Neuronal stem cell (in vitro differentiated cells): Measurements from ENCODE around the gene PPIE.

Experiments used
- DNase-seq: peaks from one replicate; pipeline ENCODE4 v3.0.0-alpha.2; 2013; ENCODE audit warnings: low spot score
- H2AFZ ChIP-seq: one replicate; pipeline ENCODE4 v1.6.1; 2013; ENCODE audit warnings: mild to moderate bottlenecking, low read length, inconsistent platforms
- H2AK5ac ChIP-seq: 2 replicates; pipeline ENCODE4 v1.6.1; 2013; ENCODE audit warnings: low read depth, mild to moderate bottlenecking, inconsistent platforms, low read length, moderate library complexity, mixed read lengths
- H2BK120ac ChIP-seq: 2 replicates; pipeline ENCODE4 v1.6.1; 2013; ENCODE audit warnings: low read depth, mild to moderate bottlenecking, inconsistent platforms, low read length, moderate library complexity, mixed read lengths
- H2BK12ac ChIP-seq: one replicate; pipeline ENCODE4 v1.6.1; 2013; ENCODE audit warnings: low read length, inconsistent platforms
- H2BK15ac ChIP-seq: 2 replicates; pipeline ENCODE4 v1.6.1; 2013; ENCODE audit warnings: mild to moderate bottlenecking, low read length, inconsistent platforms, mixed read lengths
- H2BK5ac ChIP-seq: one replicate; pipeline ENCODE4 v1.6.1; 2013; ENCODE audit warnings: inconsistent platforms, mild to moderate bottlenecking, low read length, moderate library complexity
- H3K14ac ChIP-seq: one replicate; pipeline ENCODE4 v1.6.1; 2013; ENCODE audit warnings: low read length, inconsistent platforms
- H3K18ac ChIP-seq: 2 replicates; pipeline ENCODE4 v1.6.1; 2013; ENCODE audit warnings: low read length, inconsistent platforms
- H3K23ac ChIP-seq: 2 replicates; pipeline ENCODE4 v1.6.1; 2013; ENCODE audit warnings: low read depth, mild to moderate bottlenecking, mixed read lengths, low read length, inconsistent platforms; ENCODE audit not compliant: poor library complexity
- H3K27ac ChIP-seq: replicated peaks from 3 replicates; pipeline ENCODE4 v1.5.1; 2013; ENCODE audit warnings: low read length, inconsistent platforms
- H3K27me3 ChIP-seq, 3 experiments: 2 replicates each; pipeline ENCODE4 v1.6.1; 2013; ENCODE audit warnings: low read length in 3 of 3, mild to moderate bottlenecking in 2 of 3, inconsistent platforms in 1 of 3, low read depth in 1 of 3, mixed read lengths in 1 of 3, moderate library complexity in 1 of 3; ENCODE audit not compliant: control insufficient read depth in 3 of 3, insufficient read depth in 3 of 3
- H3K36me3 ChIP-seq, 2 donors: replicated peaks in 1 of 2; 2 replicates each; pipeline ENCODE4 v1.6.1; 2013; ENCODE audit warnings: low read length in 2 of 2; ENCODE audit not compliant: control insufficient read depth in 2 of 2, insufficient read depth in 2 of 2
- H3K4ac ChIP-seq: 2 replicates; pipeline ENCODE4 v1.6.1; 2013; ENCODE audit warnings: inconsistent platforms, mild to moderate bottlenecking, low read length, moderate library complexity
- H3K4me1 ChIP-seq, 2 donors: 1 replicate in 1 of 2; 2 replicates in 1 of 2; pipeline ENCODE4 v1.6.1; 2013; ENCODE audit warnings: low read length in 2 of 2, low read depth in 1 of 2; ENCODE audit not compliant: control insufficient read depth in 2 of 2, insufficient read depth in 1 of 2
- H3K4me2 ChIP-seq: one replicate; pipeline ENCODE4 v1.6.1; 2013; ENCODE audit warnings: mild to moderate bottlenecking, low read length, inconsistent platforms; ENCODE audit not compliant: insufficient read depth, poor library complexity, severe bottlenecking
- H3K4me3 ChIP-seq, 2 donors: 2 replicates each; pipeline ENCODE4 v1.5.1; 2013; ENCODE audit warnings: low read length in 2 of 2, mild to moderate bottlenecking in 2 of 2, inconsistent platforms in 1 of 2, moderate library complexity in 1 of 2
- H3K79me1 ChIP-seq: one replicate; pipeline ENCODE4 v1.6.1; 2013; ENCODE audit warnings: low read depth, mild to moderate bottlenecking, inconsistent platforms, low read length, moderate library complexity
- H3K9ac ChIP-seq: one replicate; pipeline ENCODE4 v1.6.1; 2013; ENCODE audit warnings: mild to moderate bottlenecking, low read depth, low read length, inconsistent platforms; ENCODE audit not compliant: poor library complexity
- H3K9me3 ChIP-seq, 2 donors: replicated peaks in 1 of 2; 2 replicates each; pipeline versions ENCODE3 to v1.6.1; 2013; ENCODE audit warnings: low read length in 2 of 2, mild to moderate bottlenecking in 2 of 2, inconsistent platforms in 1 of 2, low read depth in 1 of 2, mixed read lengths in 1 of 2, moderate library complexity in 1 of 2; ENCODE audit not compliant: control insufficient read depth in 2 of 2, insufficient read depth in 1 of 2
- H4K8ac ChIP-seq: one replicate; pipeline ENCODE4 v1.6.1; 2013; ENCODE audit warnings: low read depth, mild to moderate bottlenecking, inconsistent platforms, low read length, moderate library complexity
- H4K91ac ChIP-seq: one replicate; pipeline ENCODE4 v1.6.1; 2013; ENCODE audit warnings: low read length, low read depth, mild to moderate bottlenecking, inconsistent platforms; ENCODE audit not compliant: poor library complexity
- WGBS, 2 donors: extraction: QIAGEN DNeasy Blood & Tissue Kit; methylation state at CpG; one replicate each; pipeline ENCODE4 v1.1.7; 2013; ENCODE audit warnings: missing lambda C conversion rate in 2 of 2, mixed read lengths in 1 of 2; ENCODE audit not compliant: insufficient read length in 2 of 2, insufficient replicate concordance in 1 of 2; ENCODE audit errors: extremely low coverage in 2 of 2; 5-methylcytosine and 5-hydroxymethylcytosine counted together

The PPIE gene

DNA sequence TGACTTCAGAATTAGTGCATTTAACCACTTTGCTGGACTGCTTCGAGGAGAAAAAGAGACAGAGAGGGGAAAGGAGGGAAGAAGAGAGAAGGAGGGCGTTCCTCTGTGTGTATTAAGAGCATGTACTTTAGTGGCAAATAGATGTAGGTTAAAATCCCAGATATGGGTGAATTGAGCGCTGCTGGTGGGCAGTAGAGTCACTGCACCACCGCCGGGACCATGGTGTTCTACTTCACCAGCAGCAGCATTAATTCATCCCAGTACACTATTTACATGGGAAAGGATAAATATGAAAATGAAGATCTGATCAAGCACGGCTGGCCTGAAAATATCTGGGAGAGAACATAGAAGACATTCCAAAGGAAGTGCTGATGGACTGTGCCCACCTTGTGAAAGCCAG, 20.9 kb upstream of the PPIE start:
- no peak overlapping the region for H2BK12ac ChIP-seq
- H4K91ac ChIP-seq: no peak overlapping the region
- H2AFZ ChIP-seq: no peak overlapping the region
- H2BK120ac ChIP-seq: no peak overlapping the region
- H3K23ac ChIP-seq: no peak overlapping the region
- H3K4ac ChIP-seq: no peak overlapping the region
- H2BK5ac ChIP-seq: no peak overlapping the region
- H3K79me1 ChIP-seq: no peaks in the 10 kb centered on the region
- no peak overlapping the region for H3K14ac ChIP-seq
- no peak overlapping the region for H3K4me3 ChIP-seq
- no peak for DNase-seq
- no peak overlapping the region for H3K27ac ChIP-seq
- H2BK15ac ChIP-seq: no peak overlapping the region
- H3K9ac ChIP-seq: no peak overlapping the region
- H2AK5ac ChIP-seq: no peak overlapping the region
- peaks cover 4 to 47% (median 27%) of the 10 kb centered on the region in 3 experiments for H3K27me3 ChIP-seq
- H3K36me3 ChIP-seq: no peaks in the 10 kb centered on the region
- no peak overlapping the region for H3K4me2 ChIP-seq
- H3K9me3 ChIP-seq: no peaks in the 10 kb centered on the region
- no peak overlapping the region for H4K8ac ChIP-seq
- no CpG with 5 or more reads among the region's 6 CpGs for WGBS, 2 donors
- no peak overlapping the region for H3K18ac ChIP-seq
- peaks cover 0 to 2% of the 10 kb centered on the region in 2 donors for H3K4me1 ChIP-seq

DNA sequence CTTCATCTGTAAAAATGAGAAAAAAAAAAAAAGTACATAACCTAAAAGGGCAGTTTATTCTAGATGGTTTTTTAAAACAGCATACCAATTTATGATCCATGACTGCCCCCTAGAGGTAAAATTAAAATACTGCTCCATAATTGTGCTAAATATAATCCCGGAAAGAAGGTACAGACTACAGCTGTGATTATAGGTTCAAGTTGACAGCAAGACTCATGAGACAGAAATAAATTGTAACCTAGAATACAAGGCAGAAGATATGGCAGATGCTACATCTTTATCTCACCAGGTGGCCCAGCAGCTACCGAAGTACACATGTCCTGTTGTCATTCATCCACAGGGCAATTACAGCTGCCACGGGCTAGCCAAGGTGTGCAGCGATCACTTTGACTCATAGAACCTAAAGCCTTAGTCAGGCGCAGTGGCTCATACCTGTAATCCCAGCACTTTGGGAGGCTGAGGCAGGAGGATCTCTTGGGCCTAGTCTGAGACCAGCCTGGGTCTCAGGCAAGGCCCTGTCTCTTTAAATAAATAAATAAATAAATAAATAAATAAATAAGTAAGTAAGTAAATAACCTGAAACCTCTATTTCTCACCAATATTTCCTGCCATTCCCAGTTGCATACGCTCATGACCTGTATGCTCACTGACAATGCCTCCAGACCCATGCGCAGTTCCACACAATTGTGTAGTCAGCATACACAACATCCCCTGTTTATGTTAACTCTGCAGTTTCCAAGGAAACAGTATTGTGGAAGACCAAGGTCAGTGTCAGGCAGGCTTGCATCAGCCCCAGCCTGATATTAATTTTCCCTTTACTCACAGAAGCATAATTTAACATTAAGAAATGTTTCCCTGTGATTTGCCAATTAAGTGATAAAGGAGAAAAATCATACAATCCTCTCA, 18.3 kb upstream of the PPIE start:
- no peak overlapping the region for H3K4me2 ChIP-seq
- no peak for DNase-seq
- H2BK5ac ChIP-seq: no peak overlapping the region
- H3K14ac ChIP-seq: no peak overlapping the region
- no peak overlapping the region for H2BK12ac ChIP-seq
- peaks cover 0 to 2% of the 10 kb centered on the region in 2 donors for H3K4me1 ChIP-seq
- no peak overlapping the region for H3K4me3 ChIP-seq
- H3K36me3 ChIP-seq: no peaks in the 10 kb centered on the region
- no peaks in the 10 kb centered on the region for H3K79me1 ChIP-seq
- H4K91ac ChIP-seq: no peak overlapping the region
- H3K23ac ChIP-seq: no peak overlapping the region
- no peak overlapping the region for H2AK5ac ChIP-seq
- no peak overlapping the region for H3K18ac ChIP-seq
- no peak overlapping the region for H3K9ac ChIP-seq
- no peaks in the 10 kb centered on the region for H3K9me3 ChIP-seq
- no peak overlapping the region for H3K27ac ChIP-seq
- WGBS, 2 donors: no CpG with 5 or more reads among the region's 7 CpGs
- no peak overlapping the region for H4K8ac ChIP-seq
- H2BK15ac ChIP-seq: no peak overlapping the region
- H3K4ac ChIP-seq: no peak overlapping the region
- no peak overlapping the region for H2BK120ac ChIP-seq
- peaks cover 4 to 60% (median 23%) of the 10 kb centered on the region in 3 experiments for H3K27me3 ChIP-seq
- no peak overlapping the region for H2AFZ ChIP-seq

DNA sequence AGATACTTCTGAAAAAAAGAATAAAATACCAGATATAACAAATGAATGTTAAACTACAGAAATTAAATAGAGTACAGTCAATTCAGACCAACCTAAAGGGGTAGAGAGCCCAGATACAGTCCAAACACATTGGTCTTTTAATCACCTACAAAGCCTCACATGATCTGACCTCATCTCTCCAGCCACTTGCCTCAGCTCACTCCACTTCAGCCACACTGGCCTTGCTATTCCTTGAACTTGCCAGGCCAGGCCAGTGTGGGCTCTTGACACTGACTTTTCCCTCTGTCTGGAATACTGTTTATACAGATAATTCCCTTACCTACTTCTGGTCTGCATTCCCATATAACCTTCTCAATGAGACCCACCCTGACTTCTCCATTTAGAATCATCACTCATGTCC, 17.0 kb upstream of the PPIE start:
- Histone ChIP-seq H4K8ac (no peak overlapping the region), H3K27ac (no peak overlapping the region), H3K4me1 (peaks cover 0 to 2% of the 10 kb centered on the region in 2 donors), H2AFZ (no peak overlapping the region), H2BK5ac (no peak overlapping the region), H4K91ac (no peak overlapping the region), H3K4me3 (no peak overlapping the region), H3K14ac (no peak overlapping the region), H2BK12ac (no peak overlapping the region), H3K4me2 (no peak overlapping the region), H3K79me1 (no peaks in the 10 kb centered on the region), H3K9ac (no peak overlapping the region), H3K27me3 (peaks cover 4 to 66% (median 21%) of the 10 kb centered on the region in 3 experiments), H2BK15ac (no peak overlapping the region), H3K4ac (no peak overlapping the region), H3K18ac (no peak overlapping the region), H3K23ac (no peak overlapping the region), H3K9me3 (no peaks in the 10 kb centered on the region), H3K36me3 (no peaks in the 10 kb centered on the region), H2AK5ac (no peak overlapping the region), H2BK120ac (no peak overlapping the region)
- DNase-seq: no peak

DNA sequence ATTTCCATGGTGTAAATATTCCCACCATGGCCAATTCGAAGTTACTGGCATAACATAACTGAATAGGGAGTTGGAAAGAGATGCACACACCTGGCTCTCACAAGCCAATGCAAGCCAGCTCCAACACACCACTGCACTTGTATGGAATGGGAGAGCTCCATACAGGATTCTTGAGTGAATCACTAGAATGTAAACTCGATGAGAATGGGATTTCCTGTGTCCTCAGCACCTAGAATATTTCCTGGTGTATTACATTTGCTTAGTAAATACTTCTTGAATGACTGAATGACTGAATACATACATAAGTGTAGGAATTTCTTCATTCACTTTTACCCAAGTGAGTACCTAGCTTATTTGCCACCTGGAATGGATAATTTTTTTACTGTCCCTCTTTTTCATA, 16.2 kb upstream of the PPIE start:
- H3K23ac ChIP-seq: no peak overlapping the region
- H3K9ac ChIP-seq: no peak overlapping the region
- no peak overlapping the region for H2BK12ac ChIP-seq
- H2BK5ac ChIP-seq: no peak overlapping the region
- H4K8ac ChIP-seq: no peak overlapping the region
- no peak overlapping the region for H3K14ac ChIP-seq
- no peaks in the 10 kb centered on the region for H3K79me1 ChIP-seq
- H3K27me3 ChIP-seq: peaks cover 4 to 66% (median 18%) of the 10 kb centered on the region in 3 experiments
- H2BK120ac ChIP-seq: no peak overlapping the region
- no peaks in the 10 kb centered on the region for H3K36me3 ChIP-seq
- no peak for DNase-seq
- no peak overlapping the region for H3K4ac ChIP-seq
- WGBS, 2 donors: no CpG with 5 or more reads among the region's 2 CpGs
- no peak overlapping the region for H3K27ac ChIP-seq
- H3K4me3 ChIP-seq: no peak overlapping the region
- no peak overlapping the region for H3K18ac ChIP-seq
- H4K91ac ChIP-seq: no peak overlapping the region
- no peak overlapping the region for H2BK15ac ChIP-seq
- H3K9me3 ChIP-seq: no peaks in the 10 kb centered on the region
- H2AK5ac ChIP-seq: no peak overlapping the region
- peaks cover 0 to 2% of the 10 kb centered on the region in 2 donors for H3K4me1 ChIP-seq
- no peak overlapping the region for H2AFZ ChIP-seq
- no peak overlapping the region for H3K4me2 ChIP-seq
